ENCODE results near the gene HTR3D. TPM values are rescaled to one million over a fixed set of nuclear protein-coding genes. Genes with fewer than 3 reads are reported as not detected.

The HTR3D gene
- total and polyA plus RNA-seq, 2 experiments from 2014 or later: not detected

DNA sequence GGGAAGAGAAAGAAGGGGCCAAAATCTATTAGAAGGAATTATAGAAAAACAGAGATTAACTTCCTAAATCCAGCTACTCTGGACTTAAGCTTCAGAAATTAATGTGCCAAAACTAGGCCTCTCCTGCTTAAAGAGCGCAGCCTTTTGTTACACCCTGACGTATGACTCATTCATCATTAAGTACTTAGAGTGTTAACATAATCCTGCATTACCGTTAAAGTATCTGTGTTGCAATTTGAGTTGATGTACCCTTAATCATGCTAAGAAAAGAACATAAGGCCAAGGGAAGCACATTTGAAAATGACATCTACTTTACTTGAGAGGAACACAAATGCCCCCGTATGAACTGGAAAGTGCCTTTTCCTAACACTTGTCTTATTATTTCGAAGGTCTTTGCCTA is 7.9 kb downstream of the HTR3D start (continued):
- TF ChIP-seq, protein P1, sequence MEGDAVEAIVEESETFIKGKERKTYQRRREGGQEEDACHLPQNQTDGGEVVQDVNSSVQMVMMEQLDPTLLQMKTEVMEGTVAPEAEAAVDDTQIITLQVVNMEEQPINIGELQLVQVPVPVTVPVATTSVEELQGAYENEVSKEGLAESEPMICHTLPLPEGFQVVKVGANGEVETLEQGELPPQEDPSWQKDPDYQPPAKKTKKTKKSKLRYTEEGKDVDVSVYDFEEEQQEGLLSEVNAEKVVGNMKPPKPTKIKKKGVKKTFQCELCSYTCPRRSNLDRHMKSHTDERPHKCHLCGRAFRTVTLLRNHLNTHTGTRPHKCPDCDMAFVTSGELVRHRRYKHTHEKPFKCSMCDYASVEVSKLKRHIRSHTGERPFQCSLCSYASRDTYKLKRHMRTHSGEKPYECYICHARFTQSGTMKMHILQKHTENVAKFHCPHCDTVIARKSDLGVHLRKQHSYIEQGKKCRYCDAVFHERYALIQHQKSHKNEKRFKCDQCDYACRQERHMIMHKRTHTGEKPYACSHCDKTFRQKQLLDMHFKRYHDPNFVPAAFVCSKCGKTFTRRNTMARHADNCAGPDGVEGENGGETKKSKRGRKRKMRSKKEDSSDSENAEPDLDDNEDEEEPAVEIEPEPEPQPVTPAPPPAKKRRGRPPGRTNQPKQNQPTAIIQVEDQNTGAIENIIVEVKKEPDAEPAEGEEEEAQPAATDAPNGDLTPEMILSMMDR (conservative IDR thresholded peaks at IDR 0.05; ENCODE audit: low read depth in 2 of 2): no peak
- TF ChIP-seq ZNF331 (CRISPR knock-in tag; IDR thresholded peaks at IDR 0.05; ENCODE audit: low read depth): no peak
- TF ChIP-seq, protein P2, sequence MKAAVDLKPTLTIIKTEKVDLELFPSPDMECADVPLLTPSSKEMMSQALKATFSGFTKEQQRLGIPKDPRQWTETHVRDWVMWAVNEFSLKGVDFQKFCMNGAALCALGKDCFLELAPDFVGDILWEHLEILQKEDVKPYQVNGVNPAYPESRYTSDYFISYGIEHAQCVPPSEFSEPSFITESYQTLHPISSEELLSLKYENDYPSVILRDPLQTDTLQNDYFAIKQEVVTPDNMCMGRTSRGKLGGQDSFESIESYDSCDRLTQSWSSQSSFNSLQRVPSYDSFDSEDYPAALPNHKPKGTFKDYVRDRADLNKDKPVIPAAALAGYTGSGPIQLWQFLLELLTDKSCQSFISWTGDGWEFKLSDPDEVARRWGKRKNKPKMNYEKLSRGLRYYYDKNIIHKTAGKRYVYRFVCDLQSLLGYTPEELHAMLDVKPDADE (IDR thresholded peaks at IDR 0.05): no peak
- TF ChIP-seq, protein P3, sequence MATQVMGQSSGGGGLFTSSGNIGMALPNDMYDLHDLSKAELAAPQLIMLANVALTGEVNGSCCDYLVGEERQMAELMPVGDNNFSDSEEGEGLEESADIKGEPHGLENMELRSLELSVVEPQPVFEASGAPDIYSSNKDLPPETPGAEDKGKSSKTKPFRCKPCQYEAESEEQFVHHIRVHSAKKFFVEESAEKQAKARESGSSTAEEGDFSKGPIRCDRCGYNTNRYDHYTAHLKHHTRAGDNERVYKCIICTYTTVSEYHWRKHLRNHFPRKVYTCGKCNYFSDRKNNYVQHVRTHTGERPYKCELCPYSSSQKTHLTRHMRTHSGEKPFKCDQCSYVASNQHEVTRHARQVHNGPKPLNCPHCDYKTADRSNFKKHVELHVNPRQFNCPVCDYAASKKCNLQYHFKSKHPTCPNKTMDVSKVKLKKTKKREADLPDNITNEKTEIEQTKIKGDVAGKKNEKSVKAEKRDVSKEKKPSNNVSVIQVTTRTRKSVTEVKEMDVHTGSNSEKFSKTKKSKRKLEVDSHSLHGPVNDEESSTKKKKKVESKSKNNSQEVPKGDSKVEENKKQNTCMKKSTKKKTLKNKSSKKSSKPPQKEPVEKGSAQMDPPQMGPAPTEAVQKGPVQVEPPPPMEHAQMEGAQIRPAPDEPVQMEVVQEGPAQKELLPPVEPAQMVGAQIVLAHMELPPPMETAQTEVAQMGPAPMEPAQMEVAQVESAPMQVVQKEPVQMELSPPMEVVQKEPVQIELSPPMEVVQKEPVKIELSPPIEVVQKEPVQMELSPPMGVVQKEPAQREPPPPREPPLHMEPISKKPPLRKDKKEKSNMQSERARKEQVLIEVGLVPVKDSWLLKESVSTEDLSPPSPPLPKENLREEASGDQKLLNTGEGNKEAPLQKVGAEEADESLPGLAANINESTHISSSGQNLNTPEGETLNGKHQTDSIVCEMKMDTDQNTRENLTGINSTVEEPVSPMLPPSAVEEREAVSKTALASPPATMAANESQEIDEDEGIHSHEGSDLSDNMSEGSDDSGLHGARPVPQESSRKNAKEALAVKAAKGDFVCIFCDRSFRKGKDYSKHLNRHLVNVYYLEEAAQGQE (IDR thresholded peaks at IDR 0.05; ENCODE audit: unreplicated experiment): no peak

DNA sequence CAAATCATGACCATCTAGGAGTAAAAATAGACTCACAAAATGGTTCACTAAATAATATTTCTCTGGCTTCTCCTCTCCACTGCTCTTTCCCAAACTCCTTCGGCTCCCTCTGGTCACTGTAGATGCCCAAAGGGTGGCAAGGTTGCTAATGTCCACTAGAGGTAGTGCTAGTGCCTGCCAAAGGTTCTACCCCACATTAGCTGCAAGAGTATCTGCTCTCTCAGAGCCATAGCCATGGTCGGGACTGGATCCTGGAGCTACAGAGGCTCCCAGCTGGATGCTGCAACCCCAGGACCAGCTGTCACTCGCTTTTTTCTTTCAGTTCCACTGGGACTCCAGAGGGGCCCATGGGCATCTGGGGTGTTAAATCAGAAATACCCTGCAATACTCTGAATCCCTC is 8.5 kb downstream of the HTR3D start:
- ATAC-seq: peak; percentile 99
- no peaks in the 10 kb centered on the region for H4K20me1 ChIP-seq (replicated peaks; ENCODE audit: insufficient read depth)
- no peaks in the 10 kb centered on the region for H3K36me3 ChIP-seq (ENCODE audit: insufficient read depth)
- no peak overlapping the region for H3K27ac Mint-ChIP-seq
- H3K79me2 ChIP-seq (replicated peaks; ENCODE audit: insufficient read depth): no peaks in the 10 kb centered on the region
- no peak overlapping the region for H3K4me3 ChIP-seq
- no peaks in the 10 kb centered on the region for H3K4me1 ChIP-seq (ENCODE audit: insufficient read depth)
- no peaks in the 10 kb centered on the region; the same call in 2 of the 3 replicates for H3K36me3 Mint-ChIP-seq (ENCODE audit: low read depth)
- H3K27me3 ChIP-seq (ENCODE audit: insufficient read depth): no peaks in the 10 kb centered on the region
- H3K9me2 ChIP-seq (ENCODE audit: insufficient read depth): no peaks in the 10 kb centered on the region
- no peak overlapping the region for H3K27ac ChIP-seq (ENCODE audit: low read depth)
- no peak overlapping the region for H3K4me2 ChIP-seq
- no peak overlapping the region for H2AFZ ChIP-seq
- no peak overlapping the region for H3K4me3 Mint-ChIP-seq
- no peaks in the 10 kb centered on the region for H3F3A ChIP-seq (replicated peaks; ENCODE audit: low read depth)
- no peaks in the 10 kb centered on the region for H3K9me3 Mint-ChIP-seq
- peaks cover 6% of the 10 kb centered on the region for H3K27me3 Mint-ChIP-seq (ENCODE audit: insufficient read depth, low read depth, poor library complexity)
- H3K4me1 Mint-ChIP-seq: no peaks in the 10 kb centered on the region; the same call in 2 of the 3 replicates
- peak; percentile 75 for DNase-seq (ENCODE audit: low spot score)
- TF ChIP-seq NANOG (IDR thresholded peaks at IDR 0.05; ENCODE audit: borderline replicate concordance): no peak
- TF ChIP-seq STAT1 (IDR thresholded peaks at IDR 0.05; ENCODE audit: unreplicated experiment): no peak
- no peak for TF ChIP-seq CREB1 (CRISPR knock-in tag; IDR thresholded peaks at IDR 0.05; ENCODE audit: low read depth)
- TF ChIP-seq, protein P4, sequence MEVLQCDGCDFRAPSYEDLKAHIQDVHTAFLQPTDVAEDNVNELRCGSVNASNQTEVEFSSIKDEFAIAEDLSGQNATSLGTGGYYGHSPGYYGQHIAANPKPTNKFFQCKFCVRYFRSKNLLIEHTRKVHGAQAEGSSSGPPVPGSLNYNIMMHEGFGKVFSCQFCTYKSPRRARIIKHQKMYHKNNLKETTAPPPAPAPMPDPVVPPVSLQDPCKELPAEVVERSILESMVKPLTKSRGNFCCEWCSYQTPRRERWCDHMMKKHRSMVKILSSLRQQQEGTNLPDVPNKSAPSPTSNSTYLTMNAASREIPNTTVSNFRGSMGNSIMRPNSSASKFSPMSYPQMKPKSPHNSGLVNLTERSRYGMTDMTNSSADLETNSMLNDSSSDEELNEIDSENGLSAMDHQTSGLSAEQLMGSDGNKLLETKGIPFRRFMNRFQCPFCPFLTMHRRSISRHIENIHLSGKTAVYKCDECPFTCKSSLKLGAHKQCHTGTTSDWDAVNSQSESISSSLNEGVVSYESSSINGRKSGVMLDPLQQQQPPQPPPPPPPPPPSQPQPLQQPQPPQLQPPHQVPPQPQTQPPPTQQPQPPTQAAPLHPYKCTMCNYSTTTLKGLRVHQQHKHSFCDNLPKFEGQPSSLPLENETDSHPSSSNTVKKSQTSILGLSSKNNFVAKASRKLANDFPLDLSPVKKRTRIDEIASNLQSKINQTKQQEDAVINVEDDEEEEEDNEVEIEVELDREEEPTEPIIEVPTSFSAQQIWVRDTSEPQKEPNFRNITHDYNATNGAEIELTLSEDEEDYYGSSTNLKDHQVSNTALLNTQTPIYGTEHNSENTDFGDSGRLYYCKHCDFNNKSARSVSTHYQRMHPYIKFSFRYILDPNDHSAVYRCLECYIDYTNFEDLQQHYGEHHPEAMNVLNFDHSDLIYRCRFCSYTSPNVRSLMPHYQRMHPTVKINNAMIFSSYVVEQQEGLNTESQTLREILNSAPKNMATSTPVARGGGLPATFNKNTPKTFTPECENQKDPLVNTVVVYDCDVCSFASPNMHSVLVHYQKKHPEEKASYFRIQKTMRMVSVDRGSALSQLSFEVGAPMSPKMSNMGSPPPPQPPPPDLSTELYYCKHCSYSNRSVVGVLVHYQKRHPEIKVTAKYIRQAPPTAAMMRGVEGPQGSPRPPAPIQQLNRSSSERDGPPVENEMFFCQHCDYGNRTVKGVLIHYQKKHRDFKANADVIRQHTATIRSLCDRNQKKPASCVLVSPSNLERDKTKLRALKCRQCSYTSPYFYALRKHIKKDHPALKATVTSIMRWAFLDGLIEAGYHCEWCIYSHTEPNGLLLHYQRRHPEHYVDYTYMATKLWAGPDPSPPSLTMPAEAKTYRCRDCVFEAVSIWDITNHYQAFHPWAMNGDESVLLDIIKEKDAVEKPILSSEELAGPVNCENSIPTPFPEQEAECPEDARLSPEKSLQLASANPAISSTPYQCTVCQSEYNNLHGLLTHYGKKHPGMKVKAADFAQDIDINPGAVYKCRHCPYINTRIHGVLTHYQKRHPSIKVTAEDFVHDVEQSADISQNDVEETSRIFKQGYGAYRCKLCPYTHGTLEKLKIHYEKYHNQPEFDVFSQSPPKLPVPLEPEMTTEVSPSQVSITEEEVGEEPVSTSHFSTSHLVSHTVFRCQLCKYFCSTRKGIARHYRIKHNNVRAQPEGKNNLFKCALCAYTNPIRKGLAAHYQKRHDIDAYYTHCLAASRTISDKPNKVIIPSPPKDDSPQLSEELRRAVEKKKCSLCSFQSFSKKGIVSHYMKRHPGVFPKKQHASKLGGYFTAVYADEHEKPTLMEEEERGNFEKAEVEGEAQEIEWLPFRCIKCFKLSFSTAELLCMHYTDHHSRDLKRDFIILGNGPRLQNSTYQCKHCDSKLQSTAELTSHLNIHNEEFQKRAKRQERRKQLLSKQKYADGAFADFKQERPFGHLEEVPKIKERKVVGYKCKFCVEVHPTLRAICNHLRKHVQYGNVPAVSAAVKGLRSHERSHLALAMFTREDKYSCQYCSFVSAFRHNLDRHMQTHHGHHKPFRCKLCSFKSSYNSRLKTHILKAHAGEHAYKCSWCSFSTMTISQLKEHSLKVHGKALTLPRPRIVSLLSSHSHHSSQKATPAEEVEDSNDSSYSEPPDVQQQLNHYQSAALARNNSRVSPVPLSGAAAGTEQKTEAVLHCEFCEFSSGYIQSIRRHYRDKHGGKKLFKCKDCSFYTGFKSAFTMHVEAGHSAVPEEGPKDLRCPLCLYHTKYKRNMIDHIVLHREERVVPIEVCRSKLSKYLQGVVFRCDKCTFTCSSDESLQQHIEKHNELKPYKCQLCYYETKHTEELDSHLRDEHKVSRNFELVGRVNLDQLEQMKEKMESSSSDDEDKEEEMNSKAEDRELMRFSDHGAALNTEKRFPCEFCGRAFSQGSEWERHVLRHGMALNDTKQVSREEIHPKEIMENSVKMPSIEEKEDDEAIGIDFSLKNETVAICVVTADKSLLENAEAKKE (CRISPR knock-in tag; IDR thresholded peaks at IDR 0.05): 0 out of 2 replicates have a peak, but pooled peaks have one; percentile 8
- TF ChIP-seq, protein P3 (IDR thresholded peaks at IDR 0.05; ENCODE audit: unreplicated experiment): no peak
